Muscle of leg (tissue), 11 donors: ENCODE results near the gene MAGEA4. TPM values are rescaled to one million over a fixed set of nuclear protein-coding genes. Genes with fewer than 3 reads are reported as not detected.
"Not testable (repeated sequence)": the region's sequence is repeated elsewhere in the genome, so short reads cannot be mapped to it uniquely, and the experiment has no call there.

Source experiments
- DNase-seq: peaks from one replicate; pipeline ENCODE4 v3.0.0; 2013
- H3K27ac ChIP-seq: one replicate; pipeline ENCODE4 v1.5.1; 2013; ENCODE audit warnings: mild to moderate bottlenecking, low read length, control low read depth
- H3K27me3 ChIP-seq: one replicate; pipeline ENCODE4 v1.6.1; 2013; ENCODE audit warnings: low read length; ENCODE audit not compliant: control insufficient read depth, insufficient read depth
- H3K36me3 ChIP-seq: one replicate; pipeline ENCODE4 v1.6.1; 2013; ENCODE audit warnings: low read length; ENCODE audit not compliant: control insufficient read depth, insufficient read depth
- H3K4me1 ChIP-seq: one replicate; pipeline ENCODE4 v1.6.1; 2013; ENCODE audit warnings: low read length; ENCODE audit not compliant: control insufficient read depth, insufficient read depth
- H3K4me3 ChIP-seq: one replicate; pipeline ENCODE4 v1.5.1; 2013; ENCODE audit warnings: low read length, control low read depth
- H3K9me3 ChIP-seq: replicated peaks from 2 replicates; pipeline ENCODE4 v1.6.1; 2013; ENCODE audit warnings: low read depth, low read length; ENCODE audit not compliant: control insufficient read depth
- WGBS: methylation state at CpG from one replicate; pipeline ENCODE4 v1.1.5; 2013; ENCODE audit warnings: missing lambda C conversion rate; ENCODE audit not compliant: insufficient coverage; 5-methylcytosine and 5-hydroxymethylcytosine counted together
- polyA plus RNA-seq, 8 donors: library from polyadenylated mRNA; unstranded; fragments of 120-200 nt; gene quantifications; one replicate each; pipeline versions ENCODE4 v1.2.1 to v1.2.3, GENCODE V29; 2013; ENCODE audit warnings: inconsistent platforms in 1 of 8, low replicate concordance in 1 of 8; ENCODE audit not compliant: insufficient read length in 8 of 8, insufficient read depth in 1 of 8
- total RNA-seq: library from RNA; stranded (reverse); fragments of 120-200 nt; gene quantifications from one replicate; pipeline ENCODE4 v1.2.4, GENCODE V29; 2013

The MAGEA4 gene
- total and polyA plus RNA-seq, 9 donors: 0.14 TPM; not detected in 8

- H3K36me3 ChIP-seq: no peaks in the 10 kb centered on the region
- no CpG with 5 or more reads among the region's 2 CpGs for WGBS
- peaks cover 2% of the 10 kb centered on the region for H3K9me3 ChIP-seq
- H3K27ac ChIP-seq: no peak overlapping the region
- H3K27me3 ChIP-seq: peaks cover 8% of the 10 kb centered on the region
- no peak for DNase-seq
- H3K4me3 ChIP-seq: no peak overlapping the region
- H3K4me1 ChIP-seq: peaks cover 19% of the 10 kb centered on the region
Observed at GRCh38 chrX:151899622-151900021, 13.1 kb upstream of the MAGEA4 start.

DNA sequence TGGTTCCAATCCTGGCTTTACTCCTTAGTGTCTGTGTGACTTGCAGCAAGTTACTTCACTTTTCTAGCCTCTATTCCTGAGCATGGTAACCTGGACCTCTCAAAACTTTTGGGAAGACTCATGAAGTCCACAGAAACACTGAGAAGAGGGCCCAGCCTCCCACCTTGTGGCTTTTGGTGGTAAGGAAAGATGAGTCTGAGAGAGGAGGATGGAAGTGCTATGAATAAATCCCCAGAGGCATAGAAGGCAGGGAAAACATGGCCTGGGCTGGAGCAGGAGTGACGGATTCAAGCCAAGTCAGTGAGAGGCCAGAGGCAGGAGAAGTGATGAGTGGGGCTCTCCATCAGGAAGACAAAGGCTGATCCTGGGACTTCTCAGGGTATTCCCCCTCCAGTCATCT lies 10.9 kb upstream of the MAGEA4 start:
- H3K27ac ChIP-seq: no peak overlapping the region
- peaks cover 19% of the 10 kb centered on the region for H3K4me1 ChIP-seq
- H3K9me3 ChIP-seq: peaks cover 2% of the 10 kb centered on the region
- no peaks in the 10 kb centered on the region for H3K36me3 ChIP-seq
- H3K27me3 ChIP-seq: peaks cover 6% of the 10 kb centered on the region
- 50% methylated on average over 1 of the region's 1 CpG for WGBS
- DNase-seq: peak; percentile 44
- H3K4me3 ChIP-seq: no peak overlapping the region

DNA sequence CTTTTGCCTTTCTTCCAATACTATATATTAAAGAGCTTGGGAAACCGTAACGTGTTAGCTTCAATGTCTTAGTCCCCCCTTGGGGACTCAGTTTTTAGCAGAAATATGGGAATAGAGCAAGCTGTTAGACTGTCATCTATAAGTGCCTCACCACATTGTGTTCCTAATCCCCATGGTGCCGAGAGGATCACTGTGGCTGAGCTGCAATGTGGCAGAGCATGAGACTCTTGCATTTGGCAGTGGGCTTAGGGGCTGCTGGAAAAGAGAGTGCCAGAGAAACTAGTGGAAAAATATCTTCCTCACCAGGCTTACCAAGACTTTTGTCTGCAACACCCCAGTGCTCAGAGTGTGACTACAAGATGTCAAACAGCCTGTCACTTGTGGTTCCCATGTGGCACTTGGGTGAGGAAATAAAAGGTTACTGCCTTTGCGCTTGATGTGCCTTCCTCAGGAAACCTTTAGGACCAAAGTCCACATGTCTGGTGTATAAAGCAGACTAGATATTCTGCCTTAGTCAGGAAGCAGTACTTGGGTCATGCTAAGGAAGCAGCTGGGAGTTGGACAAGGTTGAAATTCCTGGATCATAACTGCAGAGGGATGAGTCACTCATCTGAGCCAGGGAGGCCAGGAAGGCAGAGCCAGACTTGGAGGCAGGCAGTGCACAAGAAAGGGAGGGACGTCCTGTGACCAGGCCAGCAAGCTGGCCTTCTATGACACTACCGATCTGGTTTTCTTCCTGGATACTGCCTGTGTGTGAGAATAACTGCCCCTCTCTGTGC lies 9.7 kb upstream of the MAGEA4 start:
- DNase-seq: peak; percentile 87
- 42% methylated on average over 3 of the region's 6 CpGs for WGBS
- H3K27ac ChIP-seq: peak overlapping the region; percentile 62

GRCh38 chrX:151904989-151905388 lies 7.7 kb upstream of the MAGEA4 start:
- Histone ChIP-seq H3K4me1 (peaks cover 19% of the 10 kb centered on the region), H3K27ac (no peak overlapping the region), H3K27me3 (peaks cover 6% of the 10 kb centered on the region), H3K9me3 (peaks cover 2% of the 10 kb centered on the region), H3K4me3 (no peak overlapping the region), H3K36me3 (no peaks in the 10 kb centered on the region)
- 82% methylated on average over 6 of the region's 12 CpGs for WGBS
- DNase-seq: no peak

More for the DNA sequence above, 9.7 kb upstream of the MAGEA4 start:
- H3K27me3 ChIP-seq: peaks cover 6% of the 10 kb centered on the region
- H3K36me3 ChIP-seq: no peaks in the 10 kb centered on the region
- no peak overlapping the region for H3K4me3 ChIP-seq
- H3K9me3 ChIP-seq: peaks cover 2% of the 10 kb centered on the region
- H3K4me1 ChIP-seq: peaks cover 19% of the 10 kb centered on the region

DNA sequence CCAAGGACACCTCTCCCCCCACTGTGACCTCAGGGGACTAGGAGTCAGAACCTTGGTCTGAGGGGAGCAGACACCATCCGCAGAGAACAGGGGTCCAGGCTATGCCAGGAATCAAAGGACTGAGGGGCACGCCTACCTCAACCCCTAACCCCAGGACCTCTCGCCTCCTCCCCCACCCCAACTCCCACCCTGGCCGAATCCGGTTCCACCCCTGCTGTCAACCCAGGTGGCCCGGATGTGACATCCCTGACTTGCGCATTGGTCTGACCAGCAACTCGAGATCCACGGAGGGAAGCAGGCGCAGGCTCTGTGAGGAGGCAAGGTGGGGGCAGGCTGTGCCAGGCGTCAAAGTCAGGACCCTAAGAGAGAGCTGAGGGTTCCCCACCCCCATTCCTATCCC lies 468 bp upstream of the MAGEA4 start:
- no peaks in the 10 kb centered on the region for H3K4me1 ChIP-seq
- no peak for DNase-seq
- no peaks in the 10 kb centered on the region for H3K9me3 ChIP-seq
- H3K27me3 ChIP-seq: no peaks in the 10 kb centered on the region
- H3K27ac ChIP-seq: no peak overlapping the region
- 93% methylated on average over 5 of the region's 11 CpGs for WGBS
- H3K36me3 ChIP-seq: no peaks in the 10 kb centered on the region
- H3K4me3 ChIP-seq: no peak overlapping the region

DNA sequence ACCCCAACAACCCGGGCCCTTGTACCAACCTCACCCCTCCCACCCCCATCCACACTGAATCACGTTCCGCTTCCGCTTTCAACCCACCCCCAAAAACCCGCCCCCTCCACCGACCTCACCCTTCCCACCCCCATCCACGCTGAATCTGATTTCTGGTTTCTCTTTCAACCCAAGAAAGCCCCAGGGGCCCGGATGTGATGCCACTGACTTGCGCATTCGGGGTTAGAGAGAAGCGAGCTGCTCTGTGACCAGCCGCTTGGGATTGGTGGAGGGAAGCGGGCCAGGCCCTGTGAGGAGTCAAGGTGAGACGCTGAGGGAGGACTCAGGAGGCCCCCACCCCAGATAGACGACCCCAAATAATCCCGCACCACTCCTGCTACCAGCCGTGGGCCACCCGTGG lies 6.0 kb downstream of the MAGEA4 start:
- not testable (repeated sequence) for H3K36me3 ChIP-seq, H3K4me3 ChIP-seq, H3K4me1 ChIP-seq, H3K27ac ChIP-seq, H3K27me3 ChIP-seq, H3K9me3 ChIP-seq, DNase-seq
- 80% methylated on average over 1 of the region's 18 CpGs for whole genome bisulfite sequencing

DNA sequence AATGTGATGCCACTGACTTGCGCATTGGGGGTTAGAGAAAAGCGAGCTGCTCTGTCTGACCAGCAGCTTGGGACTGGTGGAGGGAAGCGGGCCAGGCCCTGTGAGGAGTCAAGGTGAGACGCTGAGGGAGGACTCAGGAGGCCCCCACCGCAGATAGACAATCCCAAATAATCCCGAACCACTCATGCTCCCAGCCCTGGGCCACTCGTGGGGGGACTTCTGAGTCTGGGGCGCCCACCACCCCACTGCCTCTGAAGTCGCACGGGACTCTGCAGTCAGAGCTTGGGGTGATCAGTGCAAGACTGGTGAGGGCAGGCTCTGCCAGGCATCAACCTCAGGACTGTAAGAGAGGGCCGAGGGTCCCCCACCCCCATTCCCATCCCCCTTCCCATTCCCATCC lies 6.9 kb downstream of the MAGEA4 start:
- H3K36me3 ChIP-seq: no peaks in the 10 kb centered on the region
- 88% methylated on average over 5 of the region's 11 CpGs for WGBS
- H3K27ac ChIP-seq: no peak overlapping the region

DNA sequence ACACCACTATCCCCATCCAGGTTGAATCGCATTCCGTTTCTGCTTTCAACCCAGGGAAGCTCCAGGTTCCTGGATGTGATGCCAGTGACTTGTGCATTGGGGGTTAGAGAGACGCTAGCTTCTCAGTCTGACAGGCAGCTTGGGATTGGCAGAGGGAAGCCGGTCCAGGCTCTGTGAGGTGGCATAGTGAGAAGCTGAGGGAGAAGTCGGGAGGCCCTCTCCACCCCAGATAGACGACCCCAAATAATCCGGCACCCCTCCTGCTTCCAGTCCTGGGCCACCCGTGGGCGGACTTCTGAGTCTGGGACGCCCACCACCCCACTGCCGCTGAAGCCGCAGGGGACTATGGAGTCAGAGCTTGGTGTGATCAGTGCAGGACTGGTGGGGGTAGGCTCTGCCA lies 7.4 kb downstream of the MAGEA4 start:
- Histone ChIP-seq H3K36me3 (no peaks in the 10 kb centered on the region), H3K4me3 (no peak overlapping the region), H3K27me3 (no peaks in the 10 kb centered on the region), H3K9me3 (no peaks in the 10 kb centered on the region), H3K4me1 (no peaks in the 10 kb centered on the region), H3K27ac (no peak overlapping the region)
- DNase-seq: no peak
- WGBS: 100% methylated on average over 1 of the region's 12 CpGs

More for the DNA sequence above, 6.9 kb downstream of the MAGEA4 start:
- Histone ChIP-seq H3K4me3 (no peak overlapping the region), H3K4me1 (no peaks in the 10 kb centered on the region), H3K27me3 (no peaks in the 10 kb centered on the region), H3K9me3 (no peaks in the 10 kb centered on the region)
- no peak for DNase-seq

DNA sequence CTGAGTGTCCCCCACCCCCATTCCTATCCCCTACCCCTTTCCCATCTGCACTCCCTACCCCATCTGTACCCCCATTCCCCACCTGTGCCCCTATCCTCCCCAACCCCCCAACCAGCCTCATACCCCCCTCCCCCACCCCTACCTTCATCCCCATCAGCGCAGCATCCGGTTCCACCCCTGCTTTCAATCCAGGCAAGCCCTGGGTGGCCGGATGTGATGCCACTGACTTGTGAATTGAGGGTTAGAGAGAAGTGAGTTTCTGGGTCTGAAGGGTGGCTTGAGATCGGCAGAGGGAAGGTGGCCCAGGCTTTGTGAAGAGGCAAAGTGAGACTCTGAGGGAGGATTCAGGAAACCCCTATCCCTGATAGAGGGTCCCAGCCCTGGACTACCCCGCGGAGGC lies 7.8 kb downstream of the MAGEA4 start:
- Histone ChIP-seq H3K27me3 (no peaks in the 10 kb centered on the region), H3K9me3 (no peaks in the 10 kb centered on the region), H3K36me3 (no peaks in the 10 kb centered on the region), H3K4me1 (no peaks in the 10 kb centered on the region), H3K27ac (no peak overlapping the region), H3K4me3 (no peak overlapping the region)
- WGBS: 71% methylated on average over 1 of the region's 6 CpGs
- no peak for DNase-seq

DNA sequence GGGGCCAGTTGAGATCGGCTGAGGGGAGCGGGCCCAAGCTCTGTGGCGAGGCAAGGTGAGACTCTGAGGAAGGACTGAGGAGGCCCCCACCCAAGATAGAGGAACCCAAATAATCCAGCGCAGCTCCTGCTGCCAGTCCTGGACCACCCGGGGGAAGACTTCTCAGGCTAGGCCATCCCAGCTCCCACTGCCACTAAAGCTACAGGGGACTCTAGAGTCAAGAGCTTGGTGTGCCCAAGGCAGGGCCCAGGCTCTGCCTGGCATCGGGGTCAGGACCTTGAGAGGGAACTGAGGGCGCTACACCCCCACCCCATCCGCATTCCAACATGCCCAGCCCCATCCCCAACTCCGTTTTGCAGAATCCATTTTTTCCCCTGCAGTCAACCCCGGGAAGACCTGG lies 8.6 kb downstream of the MAGEA4 start:
- DNase-seq: no peak
- Histone ChIP-seq H3K9me3 (no peaks in the 10 kb centered on the region), H3K27ac (no peak overlapping the region), H3K4me3 (no peak overlapping the region), H3K27me3 (no peaks in the 10 kb centered on the region), H3K4me1 (no peaks in the 10 kb centered on the region), H3K36me3 (no peaks in the 10 kb centered on the region)
- WGBS: 82% methylated on average over 6 of the region's 10 CpGs

GRCh38 chrX:151921866-151922265 lies 9.2 kb downstream of the MAGEA4 start:
- Histone ChIP-seq H3K27ac (no peak overlapping the region), H3K4me1 (no peaks in the 10 kb centered on the region), H3K36me3 (no peaks in the 10 kb centered on the region), H3K4me3 (no peak overlapping the region), H3K9me3 (no peaks in the 10 kb centered on the region), H3K27me3 (peaks cover 3% of the 10 kb centered on the region)
- WGBS: 67% methylated on average over 5 of the region's 5 CpGs
- no peak for DNase-seq
